NCI-H128 (cell line): Measurements from ENCODE around the gene PTK6.
"Not testable (repeated sequence)": the region's sequence is repeated elsewhere in the genome, so short reads cannot be mapped to it uniquely, and the experiment has no call there.

ENCODE experiments used
- DNase-seq: peaks from one replicate; lab custom pipeline; 2025; ENCODE audit not compliant: unreplicated experiment; lab: John Stamatoyannopoulos, UW

PTK6 gene

DNA sequence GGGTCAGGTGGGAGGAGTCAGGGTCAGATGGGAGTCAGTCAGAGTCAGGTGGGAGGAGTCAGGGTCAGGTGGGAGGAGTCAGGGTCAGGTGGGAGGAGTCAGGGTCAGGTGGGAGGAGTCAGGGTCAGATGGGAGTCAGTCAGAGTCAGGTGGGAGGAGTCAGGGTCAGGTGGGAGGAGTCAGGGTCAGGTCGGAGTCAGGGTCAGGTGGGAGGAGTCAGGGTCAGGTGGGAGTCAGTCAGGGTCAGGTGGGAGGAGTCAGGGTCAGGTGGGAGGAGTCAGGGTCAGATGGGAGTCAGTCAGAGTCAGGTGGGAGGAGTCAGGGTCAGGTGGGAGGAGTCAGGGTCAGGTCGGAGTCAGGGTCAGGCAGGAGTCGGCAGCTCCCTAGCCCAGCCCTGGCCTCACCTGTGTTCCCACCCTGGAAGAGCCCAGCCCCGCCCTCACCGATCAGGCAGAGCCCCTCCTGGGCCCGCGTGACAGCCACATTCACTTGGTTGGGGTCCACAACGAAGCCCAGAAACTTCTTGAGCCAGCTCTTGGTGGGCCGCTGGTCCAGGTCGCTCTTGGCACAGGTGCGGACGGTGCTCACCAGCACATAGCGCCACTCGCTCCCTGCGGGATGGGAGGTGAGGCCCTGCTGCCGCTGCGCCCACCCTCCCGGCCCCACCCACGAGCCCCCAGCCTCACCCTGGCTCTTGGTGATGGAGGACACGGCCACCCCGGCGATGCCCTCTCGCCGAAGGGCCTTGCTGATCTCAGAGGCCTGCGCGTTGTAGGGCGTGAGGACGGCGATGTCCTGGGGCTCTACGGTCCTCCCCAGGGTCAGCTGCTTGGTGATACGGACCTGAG is 22.5 kb upstream of the PTK6 start:
- not testable (repeated sequence) for DNase-seq

DNA sequence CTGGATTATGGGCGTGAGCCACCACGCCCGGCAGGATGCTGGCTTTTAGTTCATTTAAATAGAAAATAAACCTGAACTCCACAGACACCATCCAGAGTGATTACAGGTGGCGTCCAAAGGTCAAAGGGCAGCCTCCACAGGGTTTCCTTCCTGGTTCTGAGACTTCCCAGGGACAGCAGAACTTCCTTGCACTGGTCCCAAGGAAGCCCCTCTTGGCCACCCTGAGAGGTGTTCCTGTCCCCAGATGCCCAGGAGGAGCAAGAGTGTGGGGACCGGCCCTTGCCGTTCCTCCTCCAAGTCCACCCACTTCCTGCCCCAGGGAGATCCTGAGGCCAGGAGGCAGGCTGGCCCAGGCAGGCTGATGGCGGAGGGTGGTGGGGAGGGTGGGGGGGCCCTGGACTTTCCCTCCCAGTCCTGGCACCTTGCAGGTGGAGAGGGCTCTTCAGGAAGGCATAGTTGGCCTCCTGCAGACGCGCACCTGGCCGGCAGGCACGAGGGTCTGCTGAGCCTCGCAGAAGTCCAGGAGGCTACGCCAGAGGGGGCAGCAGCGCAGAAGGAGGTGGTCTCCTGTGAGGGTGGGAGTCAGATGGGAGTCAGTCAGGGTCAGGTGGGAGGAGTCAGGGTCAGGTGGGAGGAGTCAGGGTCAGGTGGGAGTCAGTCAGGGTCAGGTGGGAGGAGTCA is 21.8 kb upstream of the PTK6 start:
- no peak for DNase-seq

DNA sequence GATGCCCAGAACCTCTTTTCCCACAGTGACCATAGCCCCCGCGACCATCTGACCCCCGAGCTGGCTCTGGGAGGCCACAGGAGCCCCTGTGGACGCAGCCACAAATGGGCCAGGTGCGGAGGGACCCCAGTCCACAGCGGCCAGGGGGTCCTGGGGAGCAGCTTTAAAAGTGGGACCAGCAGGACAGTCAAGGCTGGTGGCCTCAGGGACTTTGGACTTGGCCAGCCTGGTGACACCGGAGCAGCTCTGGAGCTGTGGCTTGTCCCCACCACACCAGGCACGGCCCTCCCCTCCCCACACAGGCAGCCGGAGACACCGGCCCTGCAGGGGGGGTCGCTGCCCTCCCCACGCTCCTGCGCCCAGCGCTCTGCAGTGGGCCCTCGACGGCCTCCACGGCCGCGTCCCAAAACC is 20.3 kb upstream of the PTK6 start:
- no peak for DNase-seq

GRCh38 chr20:63556873-63557478 is 19.8 kb upstream of the PTK6 start:
- no peak for DNase-seq

GRCh38 chr20:63555661-63556381 is 18.6 kb upstream of the PTK6 start:
- no peak for DNase-seq

DNA sequence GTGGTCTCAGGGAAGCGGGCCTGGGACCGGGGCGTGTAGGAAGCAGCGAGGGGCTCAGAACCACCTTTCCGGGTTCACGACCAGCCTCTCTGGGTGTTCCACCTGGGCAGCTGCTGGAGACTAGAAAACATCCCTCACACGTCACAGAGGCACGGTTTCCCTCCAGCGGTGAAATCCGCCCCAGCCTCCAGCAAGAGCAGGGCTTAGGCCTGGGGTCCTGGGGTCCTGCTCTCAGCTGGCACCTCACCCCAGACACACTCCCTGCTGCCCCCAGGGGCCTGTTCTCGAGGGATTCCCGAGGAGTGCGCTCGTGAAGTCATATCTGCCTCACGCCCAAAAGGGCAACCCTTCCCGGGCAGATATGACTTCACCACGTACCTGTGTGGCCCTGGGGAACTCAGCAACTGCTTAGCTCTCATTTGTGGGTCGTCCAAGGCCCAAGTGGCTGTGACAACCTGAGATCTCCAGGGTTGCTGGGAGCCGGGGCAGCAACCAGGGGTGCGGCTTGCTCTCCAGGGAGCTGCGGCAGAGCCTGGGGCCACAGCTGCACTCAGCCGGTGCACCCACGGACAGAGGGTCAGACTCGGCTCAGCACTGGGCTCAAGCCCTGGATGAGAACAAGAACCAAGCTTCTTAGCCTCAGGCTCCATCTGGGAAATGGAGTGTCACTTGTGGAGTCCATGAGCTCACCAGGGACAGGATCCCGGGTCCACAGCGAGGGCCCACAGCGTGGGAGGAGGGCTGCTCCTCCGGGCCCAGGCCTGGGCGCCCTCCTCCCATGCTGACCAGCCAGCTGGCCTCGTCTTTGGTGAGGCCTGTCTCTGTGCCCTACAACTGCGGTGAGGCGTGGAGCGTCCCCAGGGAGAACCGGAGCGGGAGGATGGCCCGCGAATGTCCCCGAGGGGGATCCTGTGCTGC is 17.4 kb upstream of the PTK6 start:
- no peak for DNase-seq

- DNase-seq: no peak
Measured at GRCh38 chr20:63553933-63554290, 16.7 kb upstream of the PTK6 start, which contains the start of gene FNDC11. Gene FNDC11, plus strand, starts transcription at chr20:63554159. Its CDS starts 1,505 bp downstream, at chr20:63555664.

DNA sequence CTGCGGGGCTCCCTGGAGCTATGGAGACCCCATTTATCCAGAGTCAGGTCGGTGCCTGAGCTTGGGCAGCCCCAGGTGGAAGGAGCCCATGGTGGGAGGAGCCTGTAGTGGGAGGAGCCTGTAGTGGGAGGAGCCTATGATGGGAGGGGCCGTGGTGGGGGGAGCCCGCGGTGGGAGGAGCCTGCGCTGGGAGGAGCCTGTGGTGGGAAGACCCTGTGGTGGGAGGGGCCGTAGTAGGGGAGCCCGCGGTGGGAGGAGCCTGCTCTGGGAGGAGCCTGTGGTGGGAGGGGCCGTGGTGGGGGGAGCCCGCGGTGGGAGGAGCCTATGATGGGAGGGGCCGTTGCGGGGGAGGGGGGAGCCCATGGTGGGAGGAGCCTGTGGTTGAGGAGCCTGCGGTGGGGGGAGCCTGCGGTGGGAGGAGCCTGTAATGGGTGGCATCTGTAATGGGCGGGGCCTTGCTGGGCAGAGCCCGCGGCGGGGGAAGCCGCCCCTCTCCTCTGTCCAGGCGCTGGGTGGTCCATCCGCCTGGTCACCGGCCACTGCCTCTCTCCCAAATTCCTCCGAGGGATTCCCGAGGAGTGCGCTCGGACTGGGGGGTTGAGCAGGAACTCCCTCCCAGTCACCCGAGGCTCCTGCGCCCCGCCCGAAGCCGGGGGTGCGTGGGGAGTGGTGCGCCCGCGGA is 16.2 kb upstream of the PTK6 start:
- DNase-seq: no peak

GRCh38 chr20:63552481-63553249 is 15.5 kb upstream of the PTK6 start:
- DNase-seq: no peak

GRCh38 chr20:63551068-63551467 is 13.9 kb upstream of the PTK6 start:
- DNase-seq: no peak

- no peak for DNase-seq
Measured at GRCh38 chr20:63549679-63550282, 12.6 kb upstream of the PTK6 start.

DNA sequence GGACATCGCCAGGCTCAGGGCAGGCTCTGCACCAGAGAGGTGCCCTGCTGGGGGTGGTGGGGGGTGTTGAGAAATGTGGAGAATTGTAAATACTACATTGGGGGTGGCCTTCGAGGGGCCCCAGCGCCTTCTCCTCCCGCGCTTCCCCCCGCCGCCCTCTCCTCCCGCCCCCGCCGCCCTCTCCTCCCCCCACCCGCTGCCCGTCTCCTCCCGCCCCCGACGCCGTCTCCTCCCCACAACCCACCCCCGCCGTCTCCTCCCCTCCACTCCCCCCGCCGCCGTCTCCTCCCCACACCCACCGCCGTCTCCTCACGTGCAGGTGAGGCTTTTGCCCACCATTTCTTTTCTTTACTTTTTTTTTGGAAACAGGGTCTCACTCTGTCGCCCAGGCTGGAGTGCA is 11.8 kb upstream of the PTK6 start:
- no peak for DNase-seq

- DNase-seq: no peak
Measured at GRCh38 chr20:63548542-63548941, 11.4 kb upstream of the PTK6 start.

DNA sequence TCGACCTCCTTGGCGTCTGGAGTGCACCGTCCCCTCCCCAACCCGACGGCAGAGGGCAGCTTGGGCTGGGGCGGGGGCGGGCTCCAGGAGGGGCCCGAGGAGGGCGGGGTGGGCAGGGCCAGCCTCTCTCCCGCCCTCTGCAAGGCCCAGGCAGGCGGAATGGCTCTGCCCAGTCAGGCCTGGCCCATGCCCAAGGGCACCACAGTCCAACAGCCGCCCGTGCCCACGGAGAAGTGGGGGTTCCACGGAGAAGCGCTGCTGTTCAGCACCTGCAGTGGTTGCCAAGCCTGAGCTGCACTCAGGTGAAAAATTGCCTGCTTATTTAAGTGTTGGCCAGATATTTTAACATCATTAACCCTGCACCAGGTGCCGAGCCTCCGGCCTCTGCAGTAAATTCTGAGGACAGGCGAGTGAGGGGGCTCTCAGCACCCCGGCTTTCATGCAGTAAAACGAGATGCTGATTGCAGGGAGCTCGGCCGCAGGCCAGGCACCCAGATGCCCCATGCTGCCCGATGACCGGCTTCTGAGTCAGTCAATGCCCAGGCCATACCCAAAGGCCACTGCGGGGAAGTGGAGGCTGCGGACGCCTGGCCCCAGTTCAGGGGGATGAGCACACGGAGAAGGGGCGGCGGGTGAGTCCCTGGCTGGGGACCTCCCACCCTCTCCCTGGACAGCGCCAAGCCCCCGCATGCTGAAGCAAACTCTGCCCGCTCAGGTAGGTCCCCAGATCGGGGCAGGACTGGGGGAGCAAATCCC is 10.7 kb upstream of the PTK6 start, which contains the start of gene SRMS:
Gene SRMS, minus strand, starts transcription at position 25 of the 756 bp plus-strand sequence. CDS start 286 bp downstream, outside the sequence.
- DNase-seq: no peak

GRCh38 chr20:63546956-63547724 is 10.0 kb upstream of the PTK6 start:
- no peak for DNase-seq

GRCh38 chr20:63546256-63546955 is 9.2 kb upstream of the PTK6 start:
- no peak for DNase-seq
